WTC11 (cell line): Measurements from ENCODE around the gene TBC1D1.

Experiments
- SP1 ChIP-seq: sonication (generic); formaldehyde crosslinking; conservative IDR thresholded peaks from 2 replicates; pipeline ENCODE4 v1.8.1; 2022; ENCODE audit warnings: missing genetic modification reagents
- ZNF219 ChIP-seq: sonication (generic); formaldehyde crosslinking; IDR thresholded peaks from 2 replicates; pipeline ENCODE4 v1.8.0; 2023; ENCODE audit warnings: missing genetic modification reagents, mild to moderate bottlenecking, borderline replicate concordance
- ZNF317 ChIP-seq: sonication (generic); formaldehyde crosslinking; IDR thresholded peaks from 2 replicates; pipeline ENCODE4 v1.8.1; 2023; ENCODE audit warnings: low read depth, mild to moderate bottlenecking, moderate library complexity, missing genetic modification reagents, borderline replicate concordance

DNA sequence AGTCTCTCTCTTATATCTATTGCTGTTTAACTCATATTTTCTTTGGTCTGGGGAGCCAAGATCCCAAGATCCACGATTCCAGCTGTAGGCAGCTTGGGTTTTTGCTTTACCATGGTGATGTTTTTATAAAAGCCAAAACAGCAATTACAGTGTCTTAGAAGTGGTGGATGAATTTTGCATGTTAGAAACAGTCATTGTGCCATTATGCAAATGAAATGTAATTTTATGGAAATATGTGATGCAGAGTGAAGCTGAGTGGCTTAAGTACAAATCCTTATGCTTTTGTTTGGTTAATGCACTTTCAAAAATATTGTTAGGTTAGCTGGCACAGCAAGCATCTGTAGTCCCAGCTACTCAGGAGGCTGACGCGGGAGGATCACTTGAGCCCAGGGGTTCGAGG lies 36.5 kb downstream of the TBC1D1 start:
- TF ChIP-seq ZNF317 = no peak
- TF ChIP-seq ZNF219 (CRISPR knock-in tag) = no peak
- no peak for TF ChIP-seq SP1 (CRISPR knock-in tag)
